Kidney capillary endothelial cell (primary cell): ENCODE results near the gene CCDC87.
"Not testable (repeated sequence)": the region's sequence is repeated elsewhere in the genome, so short reads cannot be mapped to it uniquely, and the experiment has no call there.

Experiments
- DNase-seq: peaks from one replicate; pipeline ENCODE4 v3.0.0-alpha.2; 2018; ENCODE audit warnings: low spot score

CCDC87 gene

DNA sequence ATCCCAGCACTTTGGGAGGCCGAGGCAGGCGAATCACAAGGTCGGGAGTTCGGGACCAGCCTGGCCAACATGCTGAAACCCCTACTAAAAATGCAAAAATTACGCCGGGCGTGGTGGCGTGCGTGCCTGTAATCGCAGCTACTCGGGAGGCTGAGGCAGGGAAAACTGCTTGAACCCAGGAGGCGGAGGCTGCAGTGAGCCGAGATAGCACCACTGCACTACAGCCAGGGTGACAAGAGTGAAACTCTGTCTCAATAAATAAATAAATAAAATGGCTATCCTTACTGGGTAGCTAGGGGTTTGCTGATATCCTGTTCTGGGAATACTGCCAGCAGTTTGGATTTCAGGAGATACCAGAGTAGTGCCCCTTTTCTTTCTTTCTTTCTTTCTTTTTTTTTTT lies 21.2 kb upstream of the CCDC87 start:
- DNase-seq = no peak

DNA sequence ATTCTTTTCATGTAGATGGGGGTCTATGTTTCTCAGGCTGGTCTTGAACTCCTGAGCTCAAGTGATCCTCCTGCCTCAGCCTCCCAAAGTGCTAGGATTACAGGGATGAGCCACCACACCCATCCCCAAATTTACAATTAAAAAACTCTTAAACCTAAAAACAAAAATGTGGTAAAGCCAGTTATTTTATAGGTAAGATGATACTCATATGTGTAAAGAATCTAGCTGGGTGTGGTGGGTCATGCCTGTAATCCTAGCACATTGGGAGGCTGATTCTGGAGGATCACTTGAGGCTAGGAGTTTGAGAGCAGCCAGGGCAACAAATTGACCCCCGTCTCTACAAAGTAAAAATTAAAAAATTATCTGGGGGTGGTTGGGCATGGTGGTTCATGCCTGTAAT lies 19.6 kb upstream of the CCDC87 start:
- DNase-seq = no peak

- DNase-seq = no peak
Observed at GRCh38 chr11:66609721-66610617, 17.1 kb upstream of the CCDC87 start.

- DNase-seq = no peak
Observed at GRCh38 chr11:66607126-66607834, 14.4 kb upstream of the CCDC87 start.

DNA sequence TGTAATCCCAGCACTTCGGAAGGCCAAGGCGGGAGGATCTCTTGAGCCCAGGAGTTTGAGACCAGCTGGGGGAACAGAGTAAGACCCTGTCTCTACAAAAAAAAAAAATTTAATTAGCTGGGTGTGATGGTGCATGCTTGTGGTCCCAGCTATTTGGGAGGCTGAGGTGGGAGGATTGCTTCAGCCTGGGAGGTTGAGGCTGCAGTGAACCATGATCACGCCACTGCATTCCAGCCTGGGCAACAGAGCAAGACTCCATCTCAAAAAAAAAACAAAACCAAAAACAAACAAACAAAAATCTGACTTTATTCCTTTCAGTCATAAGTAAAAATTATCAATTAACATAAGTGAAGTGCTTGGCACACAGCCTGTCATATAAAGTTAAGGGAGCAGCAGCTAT lies 13.7 kb upstream of the CCDC87 start:
- not testable (repeated sequence) for DNase-seq

- DNase-seq = no peak
Observed at GRCh38 chr11:66604155-66604554, 11.3 kb upstream of the CCDC87 start.

- no peak for DNase-seq
Observed at GRCh38 chr11:66603072-66603471, 10.2 kb upstream of the CCDC87 start.

- DNase-seq = no peak
Observed at GRCh38 chr11:66600631-66601233, 7.9 kb upstream of the CCDC87 start.

DNA sequence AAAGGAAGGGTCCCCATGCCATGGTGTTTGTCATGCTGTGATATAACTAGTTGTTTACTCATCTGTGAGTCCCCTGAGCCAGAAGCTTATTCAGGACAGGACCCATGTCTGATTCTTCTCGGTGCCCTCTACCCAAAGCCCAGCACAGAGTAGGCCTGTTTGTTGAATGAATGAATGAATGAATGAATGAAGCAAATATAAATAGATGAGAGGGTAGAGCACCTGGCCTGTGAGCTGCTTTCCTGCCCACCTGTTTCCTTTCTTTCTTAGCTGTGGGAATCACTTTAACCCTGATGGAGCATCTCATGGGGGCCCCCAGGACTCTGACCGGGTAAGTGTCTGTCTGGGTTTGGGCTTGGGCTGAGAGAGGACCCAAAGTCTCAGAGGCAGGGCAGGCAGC lies 7.4 kb upstream of the CCDC87 start:
- no peak for DNase-seq

- no peak for DNase-seq
Observed at GRCh38 chr11:66598993-66599392, 6.1 kb upstream of the CCDC87 start.

DNA sequence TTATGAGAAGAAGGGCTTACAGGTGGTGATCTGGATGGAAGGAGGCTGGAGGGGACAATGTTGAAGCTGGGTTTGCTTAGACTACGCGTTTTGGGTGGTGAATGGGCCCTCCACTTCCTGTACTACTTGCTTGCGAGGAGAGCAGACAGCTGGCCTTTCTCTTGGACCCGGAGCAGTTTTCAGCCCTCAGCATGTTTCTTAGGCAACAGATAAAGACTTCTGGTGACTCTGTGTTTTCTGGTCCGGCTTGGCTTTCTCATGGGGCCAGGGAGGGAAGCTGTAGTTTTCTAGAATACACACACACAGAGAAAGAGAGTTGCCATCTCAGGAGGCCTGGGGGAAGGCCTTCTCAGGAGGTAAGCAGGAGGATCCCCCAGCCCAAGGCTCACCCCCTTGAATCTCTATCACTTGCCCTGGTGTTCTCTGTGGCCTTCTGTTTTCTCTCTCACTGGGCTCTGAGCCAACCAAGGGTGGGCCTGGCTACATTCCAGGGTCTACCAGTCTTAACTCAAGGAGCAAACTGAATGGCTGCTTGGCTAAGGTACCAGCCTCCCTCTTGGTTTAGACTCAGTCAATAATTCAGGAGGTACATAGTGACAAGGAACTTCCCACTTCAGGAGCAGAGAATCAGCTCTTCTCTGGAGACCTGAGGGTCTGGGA lies 2.5 kb upstream of the CCDC87 start:
- no peak for DNase-seq

DNA sequence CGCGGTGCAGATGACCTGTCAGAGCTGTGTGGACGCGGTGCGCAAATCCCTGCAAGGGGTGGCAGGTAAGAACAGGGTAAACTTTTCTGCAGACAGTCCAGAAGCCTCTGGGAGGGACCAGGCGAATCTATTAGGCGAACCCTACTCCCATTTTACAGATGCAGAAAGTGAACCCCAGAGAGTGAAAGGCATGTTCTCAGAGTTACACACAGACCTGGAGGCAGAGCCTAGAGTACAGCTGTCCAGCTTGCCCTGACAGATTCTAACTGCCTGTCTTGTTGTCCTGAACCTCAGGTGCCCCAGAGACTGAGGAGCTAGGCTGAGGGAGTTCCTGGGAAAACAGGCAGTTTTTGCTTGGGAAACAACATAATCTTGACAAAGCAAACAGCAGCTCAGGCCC lies 787 bp upstream of the CCDC87 start:
- no peak for DNase-seq

GRCh38 chr11:66593303-66593635 lies 406 bp upstream of the CCDC87 start:
- no peak for DNase-seq

DNA sequence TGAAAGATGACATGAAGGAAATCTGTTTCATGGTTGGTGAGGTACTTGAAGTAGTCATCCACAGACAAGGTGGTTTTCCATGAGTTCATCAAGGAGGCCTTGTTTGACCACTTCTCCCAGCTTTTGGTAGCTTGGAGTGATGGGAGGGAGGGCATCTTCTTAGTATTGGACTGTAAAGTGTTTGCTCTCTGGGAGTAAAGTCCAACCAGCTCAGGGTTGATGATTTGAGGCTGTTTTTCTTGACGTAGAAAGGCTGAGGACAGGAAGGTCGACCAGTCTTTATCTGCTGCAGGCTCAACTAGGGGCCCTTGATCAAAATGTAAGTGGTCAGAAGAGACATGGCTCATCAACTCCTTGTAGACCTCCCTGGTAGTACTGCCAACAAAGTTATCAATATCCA lies 1.7 kb downstream of the CCDC87 start:
- no peak for DNase-seq

DNA sequence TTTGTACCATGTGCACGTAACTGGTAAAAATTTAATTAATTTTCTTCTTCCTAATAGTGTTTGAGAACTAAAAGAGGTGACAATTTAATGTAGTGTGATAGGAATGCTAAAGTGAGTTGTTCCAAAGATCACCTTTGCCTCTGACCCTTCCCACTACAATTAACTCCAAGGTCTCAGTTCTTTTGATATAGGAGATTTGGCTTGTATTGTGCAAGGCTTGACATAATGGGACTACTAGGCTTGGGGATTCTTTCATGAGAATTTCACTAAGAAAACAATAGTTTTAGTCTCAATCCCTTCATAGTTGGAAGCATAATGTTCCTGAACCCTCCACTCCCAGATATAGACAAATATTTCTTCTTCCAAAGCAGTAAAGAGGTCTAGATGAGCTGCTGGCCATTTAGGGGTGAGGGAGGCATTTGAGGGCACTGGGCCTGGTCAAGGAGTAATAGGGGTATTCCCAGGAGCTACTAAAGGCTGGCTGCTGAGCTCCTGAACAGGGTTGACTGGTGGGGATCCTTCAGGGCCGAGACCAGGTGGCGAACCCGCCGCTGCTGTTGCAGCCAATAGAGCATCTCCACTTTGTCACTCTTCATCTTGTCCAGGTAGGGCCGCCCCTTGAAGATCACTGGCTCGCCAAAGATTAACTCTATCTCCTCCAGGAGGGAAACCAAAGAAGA lies 2.7 kb downstream of the CCDC87 start:
- DNase-seq = no peak

DNA sequence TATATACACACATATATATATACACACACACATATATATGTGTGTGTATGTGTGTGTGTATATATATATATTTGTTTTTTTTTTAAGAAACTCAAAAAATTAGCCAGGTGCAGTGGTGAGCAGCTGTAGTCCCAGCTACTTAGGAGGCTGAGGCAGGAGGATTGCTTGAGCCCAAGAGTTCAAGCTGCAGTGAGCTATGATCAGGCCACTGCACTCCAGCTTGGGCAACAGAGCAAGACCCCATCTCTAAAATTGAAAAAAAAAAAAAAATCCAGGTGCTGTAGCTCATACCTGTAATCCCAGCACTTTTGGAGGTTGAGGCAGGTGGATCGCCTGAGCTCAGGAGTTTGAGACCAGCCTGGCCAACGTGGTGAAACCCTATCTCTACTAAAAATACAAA lies 3.5 kb downstream of the CCDC87 start:
- not testable (repeated sequence) for DNase-seq

GRCh38 chr11:66586136-66586535 lies 6.7 kb downstream of the CCDC87 start:
- no peak for DNase-seq

GRCh38 chr11:66585447-66585846 lies 7.4 kb downstream of the CCDC87 start:
- DNase-seq = not testable (repeated sequence)

DNA sequence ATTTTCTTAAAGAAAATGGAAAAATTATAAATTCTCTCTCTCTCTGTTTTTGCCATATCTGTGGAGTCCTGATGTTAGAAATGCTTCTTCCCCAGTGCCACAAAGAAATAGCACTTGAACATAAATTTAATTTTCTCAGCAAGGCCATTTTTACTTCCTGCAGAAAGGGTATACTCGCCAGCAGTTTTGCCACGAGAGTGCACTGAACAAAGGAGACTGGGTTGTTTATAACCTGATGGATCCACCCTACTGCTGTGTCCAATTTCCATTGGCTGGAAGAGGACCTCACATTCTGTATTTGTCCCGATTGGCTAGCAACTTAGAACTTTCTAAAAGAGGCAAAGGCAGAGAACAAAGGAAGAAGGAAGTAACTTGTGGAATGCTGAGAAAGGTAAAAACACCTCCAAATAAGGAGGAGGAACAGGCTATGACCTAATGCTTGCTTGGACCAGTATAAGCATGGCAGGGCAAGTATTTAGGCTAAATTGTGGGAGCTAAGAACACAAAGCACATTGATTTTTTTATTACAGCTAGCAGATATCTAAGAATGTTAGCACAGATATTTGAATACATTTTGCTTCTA lies 10.2 kb downstream of the CCDC87 start:
- not testable (repeated sequence) for DNase-seq

DNA sequence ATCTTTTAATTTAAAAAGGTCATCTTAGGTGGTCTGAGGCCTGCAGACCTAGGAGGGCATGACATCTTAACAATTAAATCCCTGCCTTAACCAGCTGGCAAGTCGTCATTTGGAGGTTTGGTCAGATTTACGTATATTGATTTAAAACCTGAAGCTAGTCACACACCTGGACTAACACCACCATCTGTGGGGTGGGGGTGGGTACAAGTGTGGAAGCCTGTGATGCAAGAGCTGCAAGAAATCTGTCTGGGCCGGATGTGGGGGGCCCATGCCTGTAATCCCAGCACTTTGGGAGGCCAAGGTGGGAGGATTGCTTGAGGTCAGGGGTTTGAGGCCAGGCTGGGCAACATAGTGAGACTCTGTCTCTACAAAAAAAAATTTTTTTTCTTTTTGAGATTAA lies 11.6 kb downstream of the CCDC87 start:
- no peak for DNase-seq

GRCh38 chr11:66580803-66581202 lies 12.1 kb downstream of the CCDC87 start:
- DNase-seq = no peak
